Tibial nerve (tissue), 4 donors: Measurements from ENCODE around the gene MUC2. TPM values are rescaled to one million over a fixed set of nuclear protein-coding genes. Genes with fewer than 3 reads are reported as not detected.

ENCODE experiments used
- DNase-seq, 2 donors: peaks; one replicate each; pipeline ENCODE4 v3.0.0-alpha.2; 2019; ENCODE audit warnings: low spot score in 2 of 2
- H3K27ac ChIP-seq, 4 donors: fragments of 200-600 bp; sonication (generic) in 3 of 4; one replicate each; pipeline ENCODE4 v1.5.1; 2017 to 2019; ENCODE audit warnings: mild to moderate bottlenecking in 1 of 4
- H3K27me3 ChIP-seq, 2 donors: fragments of 200-600 bp; sonication (generic) in 1 of 2; one replicate each; pipeline versions ENCODE4 v1.5.1 to v1.6.0; 2017 to 2019
- H3K36me3 ChIP-seq, 3 donors: fragments of 200-600 bp; sonication (generic); one replicate each; pipeline ENCODE4 v1.5.1; 2018 to 2019
- H3K4me1 ChIP-seq, 4 donors: fragments of 200-600 bp; sonication (generic) in 3 of 4; one replicate each; pipeline ENCODE4 v1.5.1; 2017 to 2019
- H3K4me3 ChIP-seq, 4 donors: fragments of 200-600 bp; sonication (generic) in 3 of 4; one replicate each; pipeline ENCODE4 v1.5.1; 2017 to 2019; ENCODE audit warnings: mild to moderate bottlenecking in 1 of 4, moderate library complexity in 1 of 4
- H3K9me3 ChIP-seq, 4 donors: fragments of 200-600 bp; sonication (generic) in 3 of 4; one replicate each; pipeline ENCODE4 v1.5.1; 2017 to 2019
- EP300 ChIP-seq, 2 donors: sonication (generic); formaldehyde crosslinking; IDR thresholded peaks; one replicate each; pipeline ENCODE4 v1.6.1; 2017; ENCODE audit warnings: antibody characterized with exemption in 2 of 2, mild to moderate bottlenecking in 1 of 2
- POLR2A ChIP-seq, 2 donors: fragments of 450-650 bp; IDR thresholded peaks; one replicate each; pipeline ENCODE4 v1.6.1; 2017; ENCODE audit warnings: antibody characterized with exemption in 2 of 2, mild to moderate bottlenecking in 2 of 2, moderate library complexity in 2 of 2
- WGBS, 2 donors: methylation state at CpG; one replicate each; pipeline ENCODE4 v1.1.5; 2018; 5-methylcytosine and 5-hydroxymethylcytosine counted together
- total RNA-seq, 4 donors: library from RNA; depleted of rRNA; stranded (reverse); fragments of >200 nt; gene quantifications; one replicate each; pipeline ENCODE4 v1.1.0, GENCODE V29; 2016
- TF ChIP-seq, protein P1 (sequence below), 5 experiments: fragments of 200-600 bp in 3 of 5; fragments of 450-650 bp in 2 of 5; sonication (generic) in 3 of 5; IDR thresholded peaks; one replicate each; pipeline ENCODE4 v1.5.1; 2016 to 2019; ENCODE audit warnings: antibody characterized with exemption in 5 of 5, mild to moderate bottlenecking in 3 of 5, moderate library complexity in 2 of 5

The MUC2 gene
- total RNA-seq, 4 donors from 2014 or later = not detected

DNA sequence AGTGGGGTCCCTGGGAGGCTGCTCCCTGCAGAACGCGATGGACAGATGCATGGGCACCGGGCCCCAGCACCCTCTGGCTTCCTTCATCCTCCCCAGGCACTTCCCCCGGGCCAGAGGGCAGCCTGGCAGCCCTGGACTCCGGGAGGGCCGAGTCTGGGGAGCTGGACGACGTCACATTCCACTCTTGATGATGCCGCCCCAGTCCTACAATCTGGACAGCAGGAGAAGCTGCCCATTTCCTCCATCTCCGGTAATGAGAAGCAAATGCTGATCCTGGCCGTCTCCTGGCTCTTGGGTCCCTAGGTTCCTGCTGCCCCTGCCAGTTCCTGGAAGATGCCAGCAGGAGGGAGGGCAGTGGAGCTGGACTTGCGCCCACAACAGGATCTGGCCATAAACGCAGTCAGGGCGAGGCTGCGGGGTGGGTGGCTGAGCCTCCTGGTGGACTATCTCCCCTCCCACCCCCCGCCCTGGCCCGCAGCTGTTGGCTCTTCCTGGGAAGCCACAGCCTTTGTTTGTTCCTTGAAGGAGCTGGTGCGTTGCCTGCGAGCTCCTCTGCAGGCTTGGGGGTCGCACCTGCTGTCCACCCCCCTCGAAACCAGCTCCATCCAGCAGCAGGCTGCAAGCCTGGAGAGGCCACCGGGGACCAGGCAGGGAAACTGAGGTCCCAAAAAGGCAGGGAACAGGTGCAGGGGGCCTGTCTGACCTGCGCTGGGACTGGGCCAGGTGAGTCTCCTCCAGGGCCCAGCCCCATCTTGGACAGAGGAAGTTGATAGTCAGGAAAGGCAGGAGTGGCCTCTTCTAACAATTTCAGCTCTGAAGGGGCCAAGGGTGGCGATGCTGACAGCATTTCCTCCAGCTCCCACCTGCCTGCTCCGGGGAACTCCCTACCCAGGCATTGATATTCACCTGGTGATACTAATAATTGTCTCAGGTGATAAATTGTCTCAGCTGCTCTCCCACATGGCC is 20.2 kb upstream of the MUC2 start:
- peak overlapping the region in 1 of 4 donors; percentile 12 for H3K27ac ChIP-seq
- H3K4me1 ChIP-seq = peaks cover 0 to 9% (median 0%) of the 10 kb centered on the region in 4 donors
- TF ChIP-seq EP300 (IDR thresholded peaks at IDR 0.05) (no peak), POLR2A (IDR thresholded peaks at IDR 0.05) (no peak)
- TF ChIP-seq, protein P1, sequence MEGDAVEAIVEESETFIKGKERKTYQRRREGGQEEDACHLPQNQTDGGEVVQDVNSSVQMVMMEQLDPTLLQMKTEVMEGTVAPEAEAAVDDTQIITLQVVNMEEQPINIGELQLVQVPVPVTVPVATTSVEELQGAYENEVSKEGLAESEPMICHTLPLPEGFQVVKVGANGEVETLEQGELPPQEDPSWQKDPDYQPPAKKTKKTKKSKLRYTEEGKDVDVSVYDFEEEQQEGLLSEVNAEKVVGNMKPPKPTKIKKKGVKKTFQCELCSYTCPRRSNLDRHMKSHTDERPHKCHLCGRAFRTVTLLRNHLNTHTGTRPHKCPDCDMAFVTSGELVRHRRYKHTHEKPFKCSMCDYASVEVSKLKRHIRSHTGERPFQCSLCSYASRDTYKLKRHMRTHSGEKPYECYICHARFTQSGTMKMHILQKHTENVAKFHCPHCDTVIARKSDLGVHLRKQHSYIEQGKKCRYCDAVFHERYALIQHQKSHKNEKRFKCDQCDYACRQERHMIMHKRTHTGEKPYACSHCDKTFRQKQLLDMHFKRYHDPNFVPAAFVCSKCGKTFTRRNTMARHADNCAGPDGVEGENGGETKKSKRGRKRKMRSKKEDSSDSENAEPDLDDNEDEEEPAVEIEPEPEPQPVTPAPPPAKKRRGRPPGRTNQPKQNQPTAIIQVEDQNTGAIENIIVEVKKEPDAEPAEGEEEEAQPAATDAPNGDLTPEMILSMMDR (IDR thresholded peaks at IDR 0.05) = no peak
- DNase-seq = no peak
- H3K27me3 ChIP-seq = peaks cover 0 to 56% of the 10 kb centered on the region in 2 donors
- no peaks in the 10 kb centered on the region for H3K9me3 ChIP-seq
- no peaks in the 10 kb centered on the region for H3K36me3 ChIP-seq
- H3K4me3 ChIP-seq = no peak overlapping the region
- WGBS, 2 donors = 35 to 51% methylated on average over 14 to 19 of the region's 25 CpGs

DNA sequence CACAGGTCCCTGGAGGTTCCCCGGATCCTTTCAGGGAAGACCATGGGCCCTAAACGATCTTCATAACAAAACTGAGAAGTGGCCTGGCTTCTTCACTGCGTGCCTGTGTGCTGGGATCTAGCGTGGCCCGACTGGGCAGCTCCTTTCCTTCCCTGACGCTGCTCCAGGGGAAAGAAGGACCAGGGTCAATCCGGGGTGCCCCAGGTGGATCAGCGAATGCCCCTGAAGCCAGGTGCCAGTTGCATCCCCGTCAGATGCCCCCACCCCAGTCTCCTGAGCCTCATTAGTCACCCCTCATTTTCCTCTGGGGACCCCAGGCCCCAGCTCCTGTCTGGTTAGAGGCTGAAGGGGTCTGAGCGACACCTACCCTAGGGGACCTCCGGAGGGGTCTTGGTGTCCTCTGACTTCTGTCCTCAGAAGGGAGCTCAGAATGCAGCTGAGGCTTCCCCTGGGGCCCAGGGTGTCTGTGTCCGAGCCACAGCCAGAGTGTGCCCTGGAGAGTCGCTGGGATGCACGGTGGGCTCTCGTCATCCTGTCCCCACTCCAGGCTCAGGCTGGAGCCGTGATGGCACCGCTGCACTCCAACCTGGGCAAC is 19.5 kb upstream of the MUC2 start:
- 82 to 90% methylated on average over 17 of the region's 17 CpGs for WGBS, 2 donors
- TF ChIP-seq, protein P1 (IDR thresholded peaks at IDR 0.05) = no peak
- TF ChIP-seq POLR2A (IDR thresholded peaks at IDR 0.05) (no peak), EP300 (IDR thresholded peaks at IDR 0.05) (no peak)
- Histone ChIP-seq H3K27me3 (peaks cover 0 to 53% of the 10 kb centered on the region in 2 donors), H3K9me3 (no peaks in the 10 kb centered on the region), H3K4me3 (no peak overlapping the region), H3K4me1 (peaks cover 0 to 9% (median 0%) of the 10 kb centered on the region in 4 donors), H3K27ac (no peak overlapping the region), H3K36me3 (no peaks in the 10 kb centered on the region)
- DNase-seq = no peak

DNA sequence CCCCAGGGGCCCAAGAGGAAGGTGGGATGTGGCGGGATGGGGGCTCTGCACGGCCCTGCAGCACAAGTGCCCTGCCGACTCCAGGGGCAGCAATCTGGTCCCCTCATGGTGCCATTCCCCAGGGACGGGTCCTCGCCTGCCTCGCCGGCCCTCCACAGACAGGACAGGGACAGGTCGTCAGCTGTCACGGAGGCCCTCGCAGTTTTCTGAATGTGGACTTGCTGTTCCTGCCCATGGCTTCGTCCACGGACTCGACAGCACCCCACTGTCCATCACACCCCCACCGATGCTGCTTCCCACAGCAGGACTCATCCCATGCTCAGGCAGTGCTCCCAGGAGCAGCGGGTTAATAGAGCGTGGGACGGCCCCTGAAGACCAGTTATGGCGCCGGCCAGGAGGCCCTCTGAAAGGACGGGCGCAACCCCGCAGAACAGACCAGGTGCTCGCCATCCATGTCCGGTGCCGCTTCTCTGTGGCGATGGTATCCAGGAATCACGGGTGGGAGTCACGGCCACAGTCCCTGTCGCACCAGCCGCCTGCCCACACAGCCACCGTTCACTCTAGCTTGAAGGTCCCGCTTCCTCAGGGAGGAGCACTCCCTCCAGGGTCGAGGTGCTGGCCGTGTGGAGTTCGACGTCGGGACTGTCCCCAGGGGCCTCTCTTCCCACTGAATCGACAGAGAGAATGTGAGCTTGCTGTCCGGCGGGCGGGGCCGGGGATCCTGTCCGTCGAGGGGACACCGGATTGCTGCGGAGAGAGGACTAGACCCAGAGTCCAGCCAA is 18.5 kb upstream of the MUC2 start:
- H3K36me3 ChIP-seq = no peaks in the 10 kb centered on the region
- no peak for TF ChIP-seq EP300 (IDR thresholded peaks at IDR 0.05)
- no peak for TF ChIP-seq POLR2A (IDR thresholded peaks at IDR 0.05)
- TF ChIP-seq, protein P1 (IDR thresholded peaks at IDR 0.05) = no peak
- peaks cover 0 to 45% of the 10 kb centered on the region in 2 donors for H3K27me3 ChIP-seq
- H3K27ac ChIP-seq = no peak overlapping the region
- DNase-seq = peak in 1 of 2 donors; percentile 9
- WGBS, 2 donors = 79 to 85% methylated on average over 43 to 46 of the region's 46 CpGs
- no peak overlapping the region for H3K4me3 ChIP-seq
- H3K9me3 ChIP-seq = no peaks in the 10 kb centered on the region
- H3K4me1 ChIP-seq = peaks cover 0 to 9% (median 0%) of the 10 kb centered on the region in 4 donors

DNA sequence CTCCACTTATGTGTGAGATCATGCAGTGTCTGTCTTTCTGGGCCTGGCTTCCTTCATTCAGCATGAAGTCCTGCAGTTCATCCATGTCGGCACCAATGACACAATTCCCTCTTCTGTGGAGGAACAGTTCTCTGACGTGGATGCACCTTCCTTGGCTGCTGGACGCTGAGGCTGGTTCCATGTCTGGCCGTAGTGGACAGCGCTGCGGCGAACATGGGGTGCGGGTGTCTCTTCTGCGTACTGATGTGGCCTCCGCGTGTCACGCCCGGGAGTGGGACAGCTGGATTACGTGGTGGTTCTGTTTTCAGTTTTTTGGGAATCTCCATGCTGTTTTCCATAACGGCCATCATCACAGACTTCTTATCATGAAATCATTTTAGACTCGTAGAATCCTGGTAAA is 16.9 kb upstream of the MUC2 start:
- Histone ChIP-seq H3K27ac (no peak overlapping the region), H3K27me3 (peaks cover 0 to 37% of the 10 kb centered on the region in 2 donors)
- WGBS, 2 donors = 85 to 88% methylated on average over 16 of the region's 16 CpGs

More for the DNA sequence above, 16.9 kb upstream of the MUC2 start:
- peaks cover 0 to 9% (median 0%) of the 10 kb centered on the region in 4 donors for H3K4me1 ChIP-seq
- TF ChIP-seq EP300 (IDR thresholded peaks at IDR 0.05) = no peak
- TF ChIP-seq, protein P1 (IDR thresholded peaks at IDR 0.05) = no peak
- TF ChIP-seq POLR2A (IDR thresholded peaks at IDR 0.05) = no peak
- no peaks in the 10 kb centered on the region for H3K36me3 ChIP-seq
- H3K9me3 ChIP-seq = peaks cover 0 to 10% (median 0%) of the 10 kb centered on the region in 4 donors
- peak in 1 of 2 donors; percentile 1 for DNase-seq
- H3K4me3 ChIP-seq = no peak overlapping the region
